Measurements from ENCODE around the gene DAB2.

The DAB2 gene

DNA sequence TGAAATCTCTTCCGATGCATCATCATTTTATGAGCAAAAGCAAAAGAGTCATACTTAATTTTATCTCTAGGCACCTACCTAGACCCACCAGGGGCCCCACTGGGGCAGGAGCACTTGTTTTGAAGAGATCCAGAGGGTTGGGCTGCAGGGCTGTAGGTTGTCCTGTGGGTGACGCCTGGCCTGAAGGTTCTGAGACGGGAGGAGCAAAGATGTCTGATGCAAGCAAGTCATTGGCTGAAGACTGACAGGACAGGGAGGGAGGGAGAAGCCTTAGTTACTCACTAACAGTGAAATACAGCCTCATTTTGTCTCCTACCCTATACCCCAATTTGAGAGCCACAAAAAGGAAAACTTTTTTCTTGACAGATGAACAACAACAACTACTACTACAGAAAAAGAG is 43.4 kb downstream of the DAB2 start:
- DNase-seq (ENCODE audit: low spot score) = no peak

GRCh38 chr5:39379693-39380092 is 45.1 kb downstream of the DAB2 start:
- no peak for DNase-seq (ENCODE audit: low spot score)

GRCh38 chr5:39377613-39378012 is 47.2 kb downstream of the DAB2 start:
- no peak for DNase-seq (ENCODE audit: low spot score)

DNA sequence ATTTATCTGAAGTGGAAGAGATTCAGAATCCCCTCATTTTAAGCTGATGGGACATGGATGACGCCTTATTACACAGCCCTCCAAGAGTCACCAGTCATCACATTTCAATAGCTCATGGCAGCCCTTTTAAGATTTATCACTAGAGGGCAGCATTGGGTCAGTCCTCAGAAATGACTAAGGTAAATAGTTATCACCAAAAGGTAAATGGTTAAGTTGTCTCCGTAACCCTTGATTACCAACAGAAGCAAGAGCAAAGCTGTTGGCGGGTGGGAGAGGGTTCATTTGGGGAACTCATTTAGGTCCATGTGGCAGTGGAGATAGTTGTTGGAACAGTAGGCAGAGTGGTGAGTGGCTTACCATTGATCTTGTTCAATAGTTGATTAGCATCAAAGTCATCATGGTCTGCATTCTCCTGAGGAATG is 48.5 kb downstream of the DAB2 start:
- peak; percentile 40 for DNase-seq (ENCODE audit: low spot score)

DNA sequence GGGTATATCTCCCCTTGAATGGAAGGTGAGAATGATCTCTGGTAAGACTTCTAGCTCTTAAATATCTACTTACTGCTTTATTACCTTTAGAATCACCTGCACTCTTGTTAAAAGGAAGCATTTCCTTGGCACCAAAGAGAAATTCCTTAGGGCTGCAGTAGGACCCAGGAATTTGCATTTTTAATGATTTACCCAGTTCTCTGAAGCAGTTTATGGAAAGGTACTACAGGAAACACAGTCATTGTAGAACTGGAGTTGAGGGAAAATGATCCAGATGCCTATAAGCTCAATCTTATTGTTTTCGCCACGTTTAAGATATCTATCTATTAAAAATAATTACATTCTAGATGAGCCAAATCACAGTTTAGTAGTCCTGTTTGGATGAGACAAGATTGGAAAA is 51.0 kb downstream of the DAB2 start:
- no peak for DNase-seq (ENCODE audit: low spot score)

DNA sequence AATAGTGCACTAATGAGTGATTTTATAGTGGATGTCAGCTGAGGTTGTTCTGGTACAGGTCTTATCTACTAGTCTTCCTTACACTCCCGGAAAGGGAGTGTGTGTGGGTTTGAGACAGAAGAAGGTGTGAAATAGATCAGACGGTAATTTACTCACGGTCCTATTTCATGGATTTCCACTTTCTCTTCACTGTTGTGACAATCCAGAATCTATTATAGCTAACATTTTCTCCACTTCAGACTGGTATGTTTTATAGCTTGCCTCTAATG is 53.5 kb downstream of the DAB2 start:
- DNase-seq (ENCODE audit: low spot score) = no peak

GRCh38 chr5:39370555-39371366 is 54.0 kb downstream of the DAB2 start:
- no peak for DNase-seq (ENCODE audit: low spot score)

- DNase-seq (ENCODE audit: low spot score) = no peak
These were observed 55.5 kb downstream of the DAB2 start for GRCh38 chr5:39369123-39369815.

DNA sequence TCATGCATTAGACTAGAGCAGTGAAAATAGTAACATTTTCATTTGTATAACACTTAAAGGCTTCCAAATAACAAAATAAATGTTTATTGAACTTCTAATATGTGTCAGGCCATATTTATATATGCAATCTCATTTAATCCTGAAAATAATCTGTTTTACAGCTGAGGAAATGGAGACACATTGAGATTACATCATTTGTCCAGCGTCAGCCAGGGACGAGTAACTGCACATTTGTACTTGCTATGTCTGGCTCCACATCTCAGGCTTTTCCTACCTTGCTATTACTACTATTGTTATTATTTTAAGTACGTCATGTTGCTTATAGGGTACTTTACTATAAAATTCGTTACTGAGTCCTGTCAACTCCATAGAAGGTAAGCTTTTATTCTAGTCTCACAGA is 56.7 kb downstream of the DAB2 start:
- no peak for DNase-seq (ENCODE audit: low spot score)

DNA sequence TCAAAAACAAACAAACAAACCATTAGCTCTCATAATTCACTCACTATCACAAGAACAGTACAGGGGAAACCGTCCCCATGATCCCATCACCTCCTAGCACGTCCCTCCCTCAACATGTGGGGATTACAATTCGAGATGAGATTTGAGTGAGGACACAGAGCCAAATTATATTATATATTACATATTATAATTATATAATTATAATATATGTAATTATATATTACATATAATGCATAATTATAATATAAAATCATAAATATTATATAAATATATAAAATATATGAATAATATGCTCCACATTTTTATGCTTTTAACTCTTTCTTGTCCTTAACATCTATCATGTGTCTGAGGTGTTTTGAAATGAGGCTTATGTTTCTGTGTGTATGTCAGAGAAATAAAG is 57.1 kb downstream of the DAB2 start:
- DNase-seq (ENCODE audit: low spot score) = no peak

DNA sequence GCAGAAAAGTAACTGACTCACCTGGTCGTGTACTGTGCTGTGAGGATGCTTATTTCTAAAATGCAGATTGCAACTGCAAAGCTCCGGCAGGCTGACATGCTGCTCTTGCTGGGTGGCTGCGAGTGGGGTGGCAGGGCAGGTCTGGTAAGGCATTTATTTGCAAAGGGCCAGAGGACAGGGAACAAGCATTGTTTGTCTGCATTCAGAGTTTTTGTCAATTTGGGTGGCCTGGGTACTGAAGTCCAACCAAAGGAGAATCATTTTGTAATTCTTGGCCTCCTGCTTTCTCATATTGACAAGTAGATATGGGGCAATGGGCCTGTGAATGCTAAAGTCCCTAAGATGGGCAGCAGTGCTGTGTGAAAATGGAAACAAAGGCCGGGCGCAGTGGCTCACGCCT is 60.4 kb downstream of the DAB2 start, which contains the start of gene C9:
Gene C9, minus strand, starts transcription at position 129 of the 400 bp plus-strand sequence. Its CDS starts 31 bp downstream, at position 98.
- DNase-seq (ENCODE audit: low spot score) = no peak

GRCh38 chr5:39363217-39363616 is 61.6 kb downstream of the DAB2 start:
- DNase-seq (ENCODE audit: low spot score) = no peak

GRCh38 chr5:39362646-39363045 is 62.1 kb downstream of the DAB2 start:
- no peak for DNase-seq (ENCODE audit: low spot score)

DNA sequence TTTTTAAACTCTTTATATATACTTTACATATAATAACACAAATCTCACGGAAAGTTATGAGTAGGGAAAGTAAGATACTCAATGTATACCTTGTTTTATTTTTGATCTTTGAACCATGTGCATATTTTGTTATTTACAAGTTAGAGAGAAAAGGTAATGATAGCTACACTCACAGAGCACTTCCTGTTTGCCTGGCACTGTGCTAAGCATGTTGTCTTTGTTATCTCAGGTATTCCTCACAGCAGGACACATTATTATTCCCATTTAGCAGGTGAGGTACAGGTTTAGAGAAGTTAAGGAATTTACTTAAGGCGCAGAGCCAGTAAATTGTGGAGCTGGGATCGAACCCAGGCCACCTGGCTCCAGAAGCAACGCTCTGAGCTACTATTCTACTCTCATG is 63.5 kb downstream of the DAB2 start:
- DNase-seq (ENCODE audit: low spot score) = no peak

GRCh38 chr5:39360471-39361111 is 64.2 kb downstream of the DAB2 start:
- DNase-seq (ENCODE audit: low spot score) = no peak

GRCh38 chr5:39356263-39356662 is 68.5 kb downstream of the DAB2 start:
- DNase-seq (ENCODE audit: low spot score) = no peak

DNA sequence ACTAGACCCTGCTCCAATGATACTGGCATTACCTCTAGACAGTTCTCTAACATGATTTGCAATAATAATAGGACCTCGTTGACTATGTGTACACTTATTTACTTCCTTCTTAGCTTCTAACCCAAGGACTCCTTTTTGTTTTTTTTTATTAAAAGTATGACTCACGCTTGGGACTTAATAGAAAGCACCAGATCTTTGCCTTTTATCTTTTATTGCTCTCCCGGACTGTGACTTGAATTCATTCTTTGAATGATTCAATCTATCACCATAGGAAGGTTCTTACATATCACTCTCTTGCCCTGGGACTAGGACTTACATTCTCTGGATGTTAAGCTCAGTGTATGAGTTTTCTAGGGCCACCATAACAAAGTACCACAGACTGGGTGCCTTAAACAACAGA is 69.5 kb downstream of the DAB2 start:
- no peak for DNase-seq (ENCODE audit: low spot score)

DNA sequence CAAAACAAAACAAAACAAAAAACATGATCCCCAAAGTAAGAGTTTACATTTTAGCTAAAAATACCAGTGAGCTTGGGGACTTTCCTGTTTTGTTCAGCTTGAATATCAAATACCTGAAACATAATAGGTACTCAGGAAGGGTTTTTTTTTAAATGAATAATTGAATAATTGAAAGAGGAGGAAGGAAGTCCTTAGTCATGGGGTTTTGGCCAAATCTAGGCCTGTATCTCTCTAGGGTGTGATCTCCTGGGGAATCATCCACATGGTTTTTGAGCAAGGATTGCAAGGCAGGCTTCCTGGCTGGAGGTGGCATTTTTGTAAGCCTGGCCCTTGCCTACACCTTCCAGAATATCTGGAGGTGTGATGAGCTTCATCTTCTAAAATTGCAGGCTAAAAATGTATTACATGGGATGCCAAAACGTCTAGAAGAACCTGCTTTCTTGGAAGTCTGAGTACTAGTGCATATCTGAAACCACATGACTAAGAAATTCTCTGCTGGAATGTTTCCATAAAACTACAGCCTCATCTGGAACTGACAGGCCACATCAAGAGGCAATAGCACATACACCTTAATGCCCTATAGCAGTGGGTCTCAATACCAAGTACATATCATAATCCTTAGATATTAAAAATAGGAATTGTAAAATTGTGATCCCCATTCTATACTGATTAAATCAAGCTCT is 70.9 kb downstream of the DAB2 start:
- no peak for DNase-seq (ENCODE audit: low spot score)

DNA sequence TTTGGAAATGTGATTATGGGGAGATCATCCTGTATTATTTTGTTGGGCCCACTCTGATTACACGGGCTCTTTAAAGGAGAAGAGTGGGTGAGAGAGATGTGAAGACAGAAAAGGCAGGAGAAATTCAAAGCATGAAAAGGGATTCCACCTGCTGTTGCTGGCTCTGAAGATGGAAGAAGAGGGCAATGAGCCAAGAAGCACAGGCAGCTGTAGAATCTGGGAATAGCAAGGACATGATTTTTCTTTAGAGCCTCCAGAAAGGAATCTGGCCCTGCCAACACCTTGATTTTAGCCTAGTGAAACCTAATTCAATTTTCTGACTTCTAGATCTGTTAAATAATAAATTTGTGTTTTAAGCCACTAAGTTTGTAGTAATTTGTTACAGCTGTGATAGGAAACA is 71.8 kb downstream of the DAB2 start:
- DNase-seq (ENCODE audit: low spot score) = no peak

GRCh38 chr5:39352170-39352569 is 72.6 kb downstream of the DAB2 start:
- DNase-seq (ENCODE audit: low spot score) = no peak

DNA sequence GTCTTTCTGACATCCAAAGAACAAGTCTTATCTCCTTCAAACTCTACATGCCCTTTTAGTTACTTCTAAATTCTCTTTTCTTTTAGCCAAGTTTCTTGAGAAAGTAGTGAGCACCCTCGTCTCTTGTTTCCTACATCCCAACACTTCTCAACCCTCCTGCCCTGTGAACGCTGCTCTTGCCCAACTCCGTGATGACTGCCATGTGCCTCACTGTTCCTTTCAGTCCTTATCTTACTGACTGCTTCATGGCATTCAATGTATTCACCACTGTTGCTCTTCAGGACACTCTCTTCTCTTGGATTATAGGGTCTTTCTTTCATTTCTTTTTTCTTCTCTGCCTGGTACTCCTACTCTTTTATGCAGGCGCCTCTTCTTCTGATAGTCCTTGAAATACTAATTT is 75.3 kb downstream of the DAB2 start:
- DNase-seq (ENCODE audit: low spot score) = no peak

DNA sequence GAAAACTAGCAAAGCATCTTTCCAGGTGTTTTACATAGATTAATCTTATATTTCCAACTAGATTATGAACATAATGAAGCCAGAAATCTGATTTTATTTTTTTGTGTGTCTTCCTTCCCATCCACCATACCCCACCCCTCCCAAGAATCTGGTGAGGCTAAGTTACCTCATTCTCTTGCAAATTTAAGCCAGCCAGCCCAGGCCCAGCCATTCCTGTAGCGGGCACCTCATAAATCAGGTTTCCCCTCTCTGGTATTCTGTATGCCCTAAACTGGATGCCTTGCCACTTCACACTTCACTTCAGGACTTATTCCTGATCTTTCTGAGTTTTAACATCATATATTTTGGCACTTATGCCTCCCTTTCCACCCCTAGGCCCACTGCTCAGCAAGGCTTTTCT is 82.3 kb downstream of the DAB2 start:
- DNase-seq (ENCODE audit: low spot score) = no peak

- no peak for DNase-seq (ENCODE audit: low spot score)
These were observed 82.9 kb downstream of the DAB2 start for GRCh38 chr5:39341896-39342295.

Data from hematopoietic multipotent progenitor cell treated with erythropoietin and hydrocortisone succinate and interleukin-3 and kit ligand, for 15 days (in vitro differentiated cells).